Measurements from ENCODE around the gene SCN5A.
A peak's percentile ranks its signal among the peaks of the same experiment; 100 is the strongest.

SCN5A gene

GRCh38 chr3:38599886-38600285 is 49.6 kb downstream of the SCN5A start:
- DNase-seq, result no peak

GRCh38 chr3:38598791-38599190 is 50.7 kb downstream of the SCN5A start:
- DNase-seq, result no peak

GRCh38 chr3:38597502-38598060 is 51.9 kb downstream of the SCN5A start:
- no peak for DNase-seq

GRCh38 chr3:38595393-38595792 is 54.1 kb downstream of the SCN5A start:
- no peak for DNase-seq

- no peak for DNase-seq
Measured at GRCh38 chr3:38590521-38590920, 59.0 kb downstream of the SCN5A start.

GRCh38 chr3:38588995-38589937 is 60.2 kb downstream of the SCN5A start:
- no peak for DNase-seq

GRCh38 chr3:38588371-38588971 is 61.0 kb downstream of the SCN5A start:
- no peak for DNase-seq

- no peak for DNase-seq
Measured at GRCh38 chr3:38587548-38588131, 61.8 kb downstream of the SCN5A start.

GRCh38 chr3:38586546-38587520 is 62.7 kb downstream of the SCN5A start:
- DNase-seq, result no peak

- DNase-seq, result no peak
Measured at GRCh38 chr3:38585791-38586420, 63.6 kb downstream of the SCN5A start.

- no peak for DNase-seq
Measured at GRCh38 chr3:38583688-38584087, 65.8 kb downstream of the SCN5A start.

- no peak for DNase-seq
Measured at GRCh38 chr3:38582941-38583645, 66.4 kb downstream of the SCN5A start.

GRCh38 chr3:38582316-38582715 is 67.2 kb downstream of the SCN5A start:
- DNase-seq, result no peak

- DNase-seq, result no peak
Measured at GRCh38 chr3:38581774-38582173, 67.7 kb downstream of the SCN5A start.

- no peak for DNase-seq
Measured at GRCh38 chr3:38580450-38581382, 68.8 kb downstream of the SCN5A start.

GRCh38 chr3:38579551-38580449 is 69.7 kb downstream of the SCN5A start:
- DNase-seq, result peak; percentile 5

GRCh38 chr3:38579141-38579540 is 70.3 kb downstream of the SCN5A start:
- no peak for DNase-seq

- no peak for DNase-seq
Measured at GRCh38 chr3:38578551-38578950, 70.9 kb downstream of the SCN5A start.

- no peak for DNase-seq
Measured at GRCh38 chr3:38578081-38578475, 71.4 kb downstream of the SCN5A start.

Data from CD4-positive, alpha-beta T cell treated with Interleukin-12 subunit alpha and Interleukin-12 subunit beta, for 1 hour (primary cell).